CD4-positive, alpha-beta memory T cell (primary cell): ENCODE measurements around the gene NR3C1. TPM values are rescaled to one million over a fixed set of nuclear protein-coding genes. Genes with fewer than 3 reads are reported as not detected.

Source experiments
- CTCF ChIA-PET: fragments of 350-600 bp; sonication (Branson Sonifier 250); formaldehyde crosslinking; loops from one replicate; lab custom pipeline; 2021; ENCODE audit warnings: inconsistent platforms; ENCODE audit not compliant: partially characterized antibody; lab: Charles Lee
- POLR2A ChIA-PET: fragments of 350-600 bp; sonication (Branson Sonifier 250); formaldehyde crosslinking; loops from one replicate; lab custom pipeline; 2021; ENCODE audit not compliant: partially characterized antibody; lab: Charles Lee
- DNase-seq, 5 donors: peaks; one replicate each; pipeline versions ENCODE4 v3.0.0 to v3.0.0-alpha.2; 2020 to 2022; ENCODE audit warnings: mixed read lengths in 1 of 5
- H3K27ac ChIP-seq: one replicate; pipeline ENCODE4 v1.7.0; 2013; ENCODE audit warnings: low read depth, low read length
- H3K27me3 ChIP-seq: 2 replicates; pipeline ENCODE4 v1.7.0; 2013; ENCODE audit warnings: mild to moderate bottlenecking, low read length, moderate library complexity; ENCODE audit not compliant: insufficient read depth
- H3K36me3 ChIP-seq: 2 replicates; pipeline ENCODE4 v1.7.0; 2013; ENCODE audit warnings: mild to moderate bottlenecking, low read length, moderate library complexity; ENCODE audit not compliant: insufficient read depth
- H3K4me1 ChIP-seq: 2 replicates; pipeline ENCODE4 v1.7.0; 2013; ENCODE audit warnings: mild to moderate bottlenecking, low read length, moderate library complexity; ENCODE audit not compliant: insufficient read depth
- H3K4me3 ChIP-seq, 2 donors: one replicate each; pipeline ENCODE4 v1.7.0; 2013; ENCODE audit warnings: low read length in 2 of 2, mild to moderate bottlenecking in 1 of 2
- H3K9me3 ChIP-seq, 2 donors: one replicate each; pipeline ENCODE4 v1.7.0; 2013; ENCODE audit warnings: low read length in 2 of 2, control low read depth in 1 of 2; ENCODE audit not compliant: control insufficient read depth in 1 of 2
- H3K27ac Mint-ChIP-seq, 7 donors: one replicate each; pipeline ENCODE4 v1.8.0; 2020 to 2021; ENCODE audit warnings: mixed read lengths in 7 of 7, mild to moderate bottlenecking in 6 of 7, inconsistent platforms in 3 of 7, moderate library complexity in 3 of 7
- H3K27me3 Mint-ChIP-seq, 2 donors: one replicate each; pipeline ENCODE4 v1.8.0; 2020 to 2021; ENCODE audit warnings: mixed read lengths in 2 of 2
- H3K36me3 Mint-ChIP-seq, 2 donors: one replicate each; pipeline ENCODE4 v1.8.0; 2020 to 2021; ENCODE audit warnings: mixed read lengths in 2 of 2, inconsistent platforms in 1 of 2, mild to moderate bottlenecking in 1 of 2
- H3K4me1 Mint-ChIP-seq, 4 donors: one replicate each; pipeline ENCODE4 v1.8.0; 2020 to 2021; ENCODE audit warnings: mixed read lengths in 4 of 4, mild to moderate bottlenecking in 1 of 4
- H3K4me3 Mint-ChIP-seq, 8 donors: one replicate each; pipeline ENCODE4 v1.8.0; 2020 to 2021; ENCODE audit warnings: mixed read lengths in 8 of 8, mild to moderate bottlenecking in 7 of 8, moderate library complexity in 6 of 8, inconsistent platforms in 3 of 8
- H3K9me3 Mint-ChIP-seq, 8 donors: one replicate each; pipeline ENCODE4 v1.8.0; 2020 to 2021; ENCODE audit warnings: mixed read lengths in 8 of 8, mild to moderate bottlenecking in 5 of 8, inconsistent platforms in 3 of 8, moderate library complexity in 1 of 8
- intact Hi-C: fragments of 100-400 bp; cut with micrococcal nuclease; formaldehyde crosslinking; loops from one replicate; pipeline ENCODE4 v1.15.1; 2023
- polyA plus RNA-seq, 2 donors: library from polyadenylated mRNA; unstranded; fragments of 300-500 nt; fragmentation: Illumina TruSeq; gene quantifications; one replicate each; pipeline ENCODE4 v1.2.3, GENCODE V29; 2021
- total RNA-seq, 2 experiments: library from RNA; stranded (reverse); gene quantifications; one replicate each; pipeline ENCODE4 v1.2.3, GENCODE V29; 2021

The NR3C1 gene
- total and polyA plus RNA-seq, 4 experiments from 2014 or later: 92.0 to 164 (median 143) TPM

GRCh38 chr5:143396353-143396940, 7.0 kb downstream of the NR3C1 start:
- intact Hi-C loops: no loop called here
- POLR2A ChIA-PET: no interaction called here
- H3K27ac ChIP-seq: no peak overlapping the region
- H3K9me3 ChIP-seq: no peaks in the 10 kb centered on the region
- Mint-ChIP-seq H3K27me3 (no peaks in the 10 kb centered on the region), H3K4me1 (peaks cover 52 to 92% (median 69%) of the 10 kb centered on the region in 4 donors), H3K36me3 (peaks cover 25 to 47% of the 10 kb centered on the region in 2 donors), H3K9me3 (no peaks in the 10 kb centered on the region), H3K4me3 (peak overlapping the region; percentile 80 to 95 (median 88)), H3K27ac (peak overlapping the region in 1 of 7 donors; percentile 3)
- H3K4me3 ChIP-seq: peak overlapping the region in 1 of 2 donors; percentile 30
- H3K27me3 ChIP-seq: no peaks in the 10 kb centered on the region
- no peak for DNase-seq
- peaks cover 99% of the 10 kb centered on the region for H3K4me1 ChIP-seq
- peaks cover 9% of the 10 kb centered on the region for H3K36me3 ChIP-seq
- CTCF ChIA-PET: interaction anchor here (0.7 kb wide), 1 partner anchor 38 kb away, joined by 4 read pairs; no protein-coding TSS in a partner anchor

GRCh38 chr5:143395638-143396352, 7.7 kb downstream of the NR3C1 start:
- Histone ChIP-seq H3K4me1 (peaks cover 99% of the 10 kb centered on the region), H3K36me3 (peaks cover 9% of the 10 kb centered on the region), H3K4me3 (peak overlapping the region in 1 of 2 donors; percentile 30), H3K27me3 (no peaks in the 10 kb centered on the region), H3K27ac (no peak overlapping the region), H3K9me3 (no peaks in the 10 kb centered on the region)
- Mint-ChIP-seq H3K36me3 (peaks cover 24 to 42% of the 10 kb centered on the region in 2 donors), H3K4me3 (peak overlapping the region; percentile 80 to 95 (median 88)), H3K4me1 (peaks cover 47 to 92% (median 66%) of the 10 kb centered on the region in 4 donors), H3K9me3 (no peaks in the 10 kb centered on the region), H3K27ac (peak overlapping the region in 1 of 7 donors; percentile 2), H3K27me3 (no peaks in the 10 kb centered on the region)
- intact Hi-C loops: no loop called here
- POLR2A ChIA-PET: interaction anchor here (3.3 kb wide), 1 partner anchor 8 kb away, joined by 22 read pairs; the partner anchor contains the start of gene NR3C1
- CTCF ChIA-PET: interaction anchor here (0.7 kb wide), 1 partner anchor 39 kb away, joined by 4 read pairs; no protein-coding TSS in a partner anchor
- no peak for DNase-seq

GRCh38 chr5:143393524-143393923, 10.0 kb downstream of the NR3C1 start:
- Mint-ChIP-seq H3K36me3 (peaks cover 10 to 31% of the 10 kb centered on the region in 2 donors), H3K4me1 (peaks cover 40 to 90% (median 62%) of the 10 kb centered on the region in 4 donors), H3K27ac (peak overlapping the region in 1 of 7 donors; percentile 32), H3K9me3 (no peaks in the 10 kb centered on the region), H3K27me3 (no peaks in the 10 kb centered on the region), H3K4me3 (peak overlapping the region in 4 of 8 donors; percentile 13 to 65 (median 46))
- CTCF ChIA-PET: interaction anchor here (1.3 to 1.5 kb wide), 3 partner anchors 10 to 391 kb away, joined by 4 read pairs; partner anchors contain the start of gene NR3C1
- POLR2A ChIA-PET: interaction anchor here (3.3 kb wide), 1 partner anchor 11 kb away, joined by 22 read pairs; the partner anchor contains the start of gene NR3C1
- H3K9me3 ChIP-seq: no peaks in the 10 kb centered on the region
- H3K27ac ChIP-seq: no peak overlapping the region
- no peaks in the 10 kb centered on the region for H3K36me3 ChIP-seq
- no peak for DNase-seq
- H3K4me3 ChIP-seq: no peak overlapping the region
- H3K4me1 ChIP-seq: peaks cover 99% of the 10 kb centered on the region
- H3K27me3 ChIP-seq: no peaks in the 10 kb centered on the region
- intact Hi-C loops: loop anchor here (1.0 kb wide), 1 partner anchor 8 kb away; no protein-coding TSS in a partner anchor

- Histone ChIP-seq H3K4me3 (no peak overlapping the region), H3K9me3 (peaks cover 0 to under 1% of the 10 kb centered on the region in 2 donors), H3K36me3 (peaks cover 6% of the 10 kb centered on the region), H3K27me3 (no peaks in the 10 kb centered on the region), H3K27ac (no peak overlapping the region), H3K4me1 (peaks cover 95% of the 10 kb centered on the region)
- ChIA-PET CTCF (no interaction called here), POLR2A (interaction anchor here (2.1 kb wide), 1 partner anchor 10 kb away, joined by 6 read pairs; no protein-coding TSS in a partner anchor)
- peak overlapping the region in 3 of 8 donors; percentile 15 to 61 (median 53) for H3K4me3 Mint-ChIP-seq
- no peaks in the 10 kb centered on the region for H3K27me3 Mint-ChIP-seq
- intact Hi-C loops: no loop called here
- peaks cover 49 to 95% (median 67%) of the 10 kb centered on the region in 4 donors for H3K4me1 Mint-ChIP-seq
- DNase-seq: no peak
- no peak overlapping the region for H3K27ac Mint-ChIP-seq
- peaks cover 0 to 9% (median 3%) of the 10 kb centered on the region in 8 donors for H3K9me3 Mint-ChIP-seq
- H3K36me3 Mint-ChIP-seq: peaks cover 25 to 38% of the 10 kb centered on the region in 2 donors
Observed at GRCh38 chr5:143390941-143391340, 12.5 kb downstream of the NR3C1 start.

- peaks cover 32 to 39% of the 10 kb centered on the region in 2 donors for H3K36me3 Mint-ChIP-seq
- Histone ChIP-seq H3K27ac (no peak overlapping the region), H3K27me3 (no peaks in the 10 kb centered on the region), H3K4me1 (peaks cover 88% of the 10 kb centered on the region), H3K36me3 (peaks cover 6% of the 10 kb centered on the region), H3K4me3 (no peak overlapping the region), H3K9me3 (peaks cover 0 to 6% of the 10 kb centered on the region in 2 donors)
- peak overlapping the region in 3 of 8 donors; percentile 20 to 61 (median 28) for H3K4me3 Mint-ChIP-seq
- CTCF ChIA-PET: no interaction called here
- H3K9me3 Mint-ChIP-seq: peaks cover 2 to 16% (median 7%) of the 10 kb centered on the region in 8 donors
- H3K4me1 Mint-ChIP-seq: peaks cover 51 to 95% (median 69%) of the 10 kb centered on the region in 4 donors
- intact Hi-C loops: no loop called here
- H3K27ac Mint-ChIP-seq: peak overlapping the region in 1 of 7 donors; percentile 27
- no peaks in the 10 kb centered on the region for H3K27me3 Mint-ChIP-seq
- no peak for DNase-seq
- POLR2A ChIA-PET: interaction anchor here (1.1 to 2.1 kb wide), 2 partner anchors 11 to 13 kb away, joined by 4 to 6 read pairs; partner anchors contain the start of gene NR3C1
Observed at GRCh38 chr5:143390258-143390657, 13.2 kb downstream of the NR3C1 start.

- H3K36me3 Mint-ChIP-seq: peaks cover 53 to 56% of the 10 kb centered on the region in 2 donors
- intact Hi-C loops: loop anchor here (2.0 kb wide), 1 partner anchor 14 kb away; no protein-coding TSS in a partner anchor
- peaks cover 63 to 97% (median 78%) of the 10 kb centered on the region in 4 donors for H3K4me1 Mint-ChIP-seq
- H3K9me3 Mint-ChIP-seq: peaks cover 2 to 30% (median 13%) of the 10 kb centered on the region in 8 donors
- Histone ChIP-seq H3K27me3 (no peaks in the 10 kb centered on the region), H3K4me1 (peaks cover 80% of the 10 kb centered on the region), H3K4me3 (no peak overlapping the region), H3K27ac (no peak overlapping the region), H3K9me3 (peaks cover 0 to 15% of the 10 kb centered on the region in 2 donors), H3K36me3 (peaks cover 6% of the 10 kb centered on the region)
- ChIA-PET POLR2A (interaction anchor here (0.6 kb wide), 1 partner anchor 17 kb away, joined by 3 read pairs; the partner anchor contains the start of gene NR3C1), CTCF (no interaction called here)
- H3K27me3 Mint-ChIP-seq: no peaks in the 10 kb centered on the region
- no peak overlapping the region for H3K27ac Mint-ChIP-seq
- peak in 1 of 5 donors; percentile 11 for DNase-seq
- peak overlapping the region in 2 of 8 donors; percentile 10 to 15 for H3K4me3 Mint-ChIP-seq
Observed at GRCh38 chr5:143386725-143387124, 16.8 kb downstream of the NR3C1 start.
